ENCODE measurements around the gene CCDC80.

The CCDC80 gene

DNA sequence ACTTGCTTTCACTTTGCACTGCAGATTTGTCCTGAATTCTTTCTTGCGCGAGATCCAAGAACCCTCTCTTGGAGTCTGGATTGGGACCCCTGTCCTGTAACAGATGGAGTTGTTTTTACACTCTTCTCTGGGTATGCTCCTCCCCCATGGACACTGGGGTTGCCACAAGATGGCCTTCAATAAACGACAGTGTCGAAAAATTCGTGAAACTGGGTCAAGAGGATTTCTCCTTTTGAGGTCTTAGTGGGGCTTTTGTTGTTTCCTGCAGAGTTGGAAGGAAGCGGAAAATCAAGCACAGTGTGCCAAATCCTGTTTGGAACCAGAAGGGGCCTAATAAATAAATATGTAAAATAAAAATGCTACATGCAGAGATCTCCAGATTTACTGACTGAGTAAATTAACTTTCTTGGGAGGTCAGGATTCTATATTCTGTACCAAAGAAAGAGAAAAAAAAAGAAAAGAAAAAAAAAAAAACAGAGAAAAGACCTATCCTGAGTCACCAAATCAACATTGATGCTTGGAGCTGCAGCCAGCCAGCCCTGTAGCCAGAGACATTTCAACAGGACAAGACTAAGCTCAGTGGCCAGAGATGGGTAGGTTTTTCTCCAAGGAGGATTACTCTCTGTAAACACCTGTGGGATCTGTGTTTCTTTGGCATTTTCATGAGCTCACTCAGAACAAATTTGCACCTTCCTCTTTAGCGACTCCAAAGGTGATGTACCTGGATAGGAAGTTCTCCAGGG is 24.8 kb downstream of the CCDC80 start:
- no peak overlapping the region for H3K4me3 ChIP-seq (ENCODE audit: low read depth, low read length, poor library complexity, severe bottlenecking)
- no peak for TF ChIP-seq EZH2 (IDR thresholded peaks at IDR 0.05; ENCODE audit: borderline replicate concordance, low read length)
- TF ChIP-seq, protein P1, sequence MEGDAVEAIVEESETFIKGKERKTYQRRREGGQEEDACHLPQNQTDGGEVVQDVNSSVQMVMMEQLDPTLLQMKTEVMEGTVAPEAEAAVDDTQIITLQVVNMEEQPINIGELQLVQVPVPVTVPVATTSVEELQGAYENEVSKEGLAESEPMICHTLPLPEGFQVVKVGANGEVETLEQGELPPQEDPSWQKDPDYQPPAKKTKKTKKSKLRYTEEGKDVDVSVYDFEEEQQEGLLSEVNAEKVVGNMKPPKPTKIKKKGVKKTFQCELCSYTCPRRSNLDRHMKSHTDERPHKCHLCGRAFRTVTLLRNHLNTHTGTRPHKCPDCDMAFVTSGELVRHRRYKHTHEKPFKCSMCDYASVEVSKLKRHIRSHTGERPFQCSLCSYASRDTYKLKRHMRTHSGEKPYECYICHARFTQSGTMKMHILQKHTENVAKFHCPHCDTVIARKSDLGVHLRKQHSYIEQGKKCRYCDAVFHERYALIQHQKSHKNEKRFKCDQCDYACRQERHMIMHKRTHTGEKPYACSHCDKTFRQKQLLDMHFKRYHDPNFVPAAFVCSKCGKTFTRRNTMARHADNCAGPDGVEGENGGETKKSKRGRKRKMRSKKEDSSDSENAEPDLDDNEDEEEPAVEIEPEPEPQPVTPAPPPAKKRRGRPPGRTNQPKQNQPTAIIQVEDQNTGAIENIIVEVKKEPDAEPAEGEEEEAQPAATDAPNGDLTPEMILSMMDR (IDR thresholded peaks at IDR 0.05; ENCODE audit: low read length): no peak
- H3K27me3 ChIP-seq (ENCODE audit: insufficient read depth, low read length): no peaks in the 10 kb centered on the region
- H3K9me2 ChIP-seq (ENCODE audit: low read depth, low read length): no peaks in the 10 kb centered on the region
- no peak overlapping the region for H3K27ac ChIP-seq (ENCODE audit: low read depth, low read length, poor library complexity, severe bottlenecking)
- no peak overlapping the region for H3K4me2 ChIP-seq (ENCODE audit: low read length)
- H2AFZ ChIP-seq (ENCODE audit: low read length): no peak overlapping the region
- no peaks in the 10 kb centered on the region for H3K36me3 ChIP-seq (ENCODE audit: insufficient read depth, low read length)
- H3K9ac ChIP-seq (ENCODE audit: low read length): no peak overlapping the region
- H3K4me1 ChIP-seq (ENCODE audit: insufficient read depth, low read length, severe bottlenecking): no peaks in the 10 kb centered on the region
- H4K20me1 ChIP-seq (ENCODE audit: insufficient read depth, low read length): no peaks in the 10 kb centered on the region
- H3K79me2 ChIP-seq (ENCODE audit: insufficient read depth, low read length): no peaks in the 10 kb centered on the region
- no peaks in the 10 kb centered on the region for H3K9me3 ChIP-seq (ENCODE audit: low read length)
- no peaks in the 10 kb centered on the region for H3F3A ChIP-seq (ENCODE audit: insufficient read depth, low read length)

DNA sequence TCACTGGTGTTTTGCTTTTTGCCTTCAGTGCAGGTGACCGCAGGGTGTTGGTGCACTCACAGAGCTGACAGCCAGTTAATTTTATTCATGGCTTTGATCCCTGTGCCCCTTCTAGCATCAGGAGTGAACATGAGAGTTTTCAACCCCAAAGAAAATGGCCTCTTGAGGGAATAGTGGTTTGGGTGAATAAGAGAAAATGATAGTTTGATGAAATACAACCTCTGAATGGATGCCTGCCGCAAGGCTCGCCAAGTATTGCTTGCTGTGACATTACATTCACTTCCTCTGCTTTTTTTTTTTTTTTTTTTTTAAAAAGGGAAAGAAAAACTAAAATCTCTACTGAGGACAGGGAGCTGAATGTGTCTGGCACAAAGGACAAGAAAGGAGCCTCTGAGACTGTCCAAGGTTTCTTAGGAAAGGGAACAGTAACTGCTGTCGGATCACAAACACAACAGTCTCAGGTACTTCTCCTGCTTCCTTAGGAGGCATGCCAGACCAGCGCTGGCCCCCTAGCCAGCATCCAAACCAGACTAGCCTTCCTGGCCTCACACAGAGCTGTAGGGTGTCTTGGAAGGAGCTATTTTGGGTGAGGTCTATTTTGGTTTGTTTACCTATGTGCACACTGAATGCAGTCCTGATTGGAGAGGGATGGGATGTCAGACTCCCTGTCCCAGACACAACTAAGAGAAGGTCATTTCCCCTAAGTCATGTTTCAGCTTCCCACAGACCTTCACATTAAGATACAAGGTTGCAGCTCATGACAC is 29.0 kb downstream of the CCDC80 start:
- H4K20me1 ChIP-seq (ENCODE audit: insufficient read depth, low read length): no peaks in the 10 kb centered on the region
- H3K27me3 ChIP-seq (ENCODE audit: insufficient read depth, low read length): no peaks in the 10 kb centered on the region
- no peak for TF ChIP-seq EZH2 (IDR thresholded peaks at IDR 0.05; ENCODE audit: borderline replicate concordance, low read length)
- TF ChIP-seq, protein P1 (IDR thresholded peaks at IDR 0.05; ENCODE audit: low read length): no peak
- no peak overlapping the region for H3K4me2 ChIP-seq (ENCODE audit: low read length)
- H3K9me3 ChIP-seq (ENCODE audit: low read length): no peaks in the 10 kb centered on the region
- H3K9ac ChIP-seq (ENCODE audit: low read length): no peak overlapping the region
- H3K27ac ChIP-seq (ENCODE audit: low read depth, low read length, poor library complexity, severe bottlenecking): no peak overlapping the region
- no peaks in the 10 kb centered on the region for H3K79me2 ChIP-seq (ENCODE audit: insufficient read depth, low read length)
- no peak overlapping the region for H3K4me3 ChIP-seq (ENCODE audit: low read depth, low read length, poor library complexity, severe bottlenecking)
- no peak overlapping the region for H2AFZ ChIP-seq (ENCODE audit: low read length)
- H3F3A ChIP-seq (ENCODE audit: insufficient read depth, low read length): no peaks in the 10 kb centered on the region
- H3K9me2 ChIP-seq (ENCODE audit: low read depth, low read length): no peaks in the 10 kb centered on the region
- no peaks in the 10 kb centered on the region for H3K4me1 ChIP-seq (ENCODE audit: insufficient read depth, low read length, severe bottlenecking)
- no peaks in the 10 kb centered on the region for H3K36me3 ChIP-seq (ENCODE audit: insufficient read depth, low read length)

DNA sequence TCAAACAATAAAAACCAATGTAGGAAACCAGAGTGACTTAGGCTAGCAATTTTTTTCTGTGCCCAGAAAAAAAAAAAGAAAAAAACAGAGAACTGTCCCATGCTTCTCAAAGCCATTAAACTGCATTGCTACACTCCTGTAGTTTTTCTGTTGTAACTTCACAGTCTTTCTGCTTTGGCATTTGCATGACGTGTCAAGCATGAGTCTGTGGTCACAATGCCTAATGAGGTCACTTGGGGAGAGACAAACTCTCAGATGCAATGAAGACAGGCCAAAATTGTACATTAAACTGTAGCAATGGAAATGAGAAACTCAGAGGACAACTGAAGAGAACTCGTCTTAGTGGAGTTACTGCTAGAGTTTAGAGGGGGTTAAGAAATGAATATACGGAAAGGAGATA is 30.8 kb downstream of the CCDC80 start:
- H3K27ac ChIP-seq (ENCODE audit: low read depth, low read length, poor library complexity, severe bottlenecking): no peak overlapping the region
- TF ChIP-seq EZH2 (IDR thresholded peaks at IDR 0.05; ENCODE audit: borderline replicate concordance, low read length): no peak
- TF ChIP-seq, protein P1 (IDR thresholded peaks at IDR 0.05; ENCODE audit: low read length): no peak

More for the DNA sequence above, 30.8 kb downstream of the CCDC80 start:
- Histone ChIP-seq H3K9me3 (ENCODE audit: low read length) (no peaks in the 10 kb centered on the region), H3K36me3 (ENCODE audit: insufficient read depth, low read length) (no peaks in the 10 kb centered on the region), H4K20me1 (ENCODE audit: insufficient read depth, low read length) (no peaks in the 10 kb centered on the region), H3K4me3 (ENCODE audit: low read depth, low read length, poor library complexity, severe bottlenecking) (no peak overlapping the region), H3K9me2 (ENCODE audit: low read depth, low read length) (no peaks in the 10 kb centered on the region), H2AFZ (ENCODE audit: low read length) (no peak overlapping the region), H3K27me3 (ENCODE audit: insufficient read depth, low read length) (no peaks in the 10 kb centered on the region), H3K9ac (ENCODE audit: low read length) (no peak overlapping the region), H3K4me1 (ENCODE audit: insufficient read depth, low read length, severe bottlenecking) (no peaks in the 10 kb centered on the region), H3K4me2 (ENCODE audit: low read length) (no peak overlapping the region), H3F3A (ENCODE audit: insufficient read depth, low read length) (no peaks in the 10 kb centered on the region), H3K79me2 (ENCODE audit: insufficient read depth, low read length) (no peaks in the 10 kb centered on the region)

All from OCI-LY1 (cell line).